HFFc6 (cell line): Measurements from ENCODE around the gene MGAT2. TPM values are rescaled to one million over a fixed set of nuclear protein-coding genes. Genes with fewer than 3 reads are reported as not detected.

Source experiments
- total RNA-seq, 6 experiments: library from RNA; stranded (reverse); fragmentation: NEBNext Ultra II Directional; extraction: Animal tissue kit (Norgen Biotek cat#: 25700); gene quantifications; 2 replicates in 1 of 6; 3 replicates in 5 of 6; pipeline ENCODE4 v1.2.3, GENCODE V29; 2021

The MGAT2 gene
- total RNA-seq, 6 experiments from 2014 or later = 61.8 to 73.8 (median 64.4) TPM

Other genes with a start within 250 kb of the MGAT2 start
- gene RPS29, start 34.4 kb upstream of the MGAT2 start, total RNA-seq = 1,000 to 10,000 TPM in 4 of 6 experiments, 100 to 1,000 TPM in 2; 743 to 1,241 (median 1,080) TPM
- gene LRR1, start 21.9 kb upstream of the MGAT2 start, total RNA-seq = 10 to 100 TPM; 15.2 to 26.5 (median 25.5) TPM
- gene RPL36AL, start 173 bp upstream of the MGAT2 start, total RNA-seq = 100 to 1,000 TPM; 170 to 254 (median 211) TPM
- 1 to 10 TPM; 5.8 to 8.7 (median 6.2) TPM for gene DNAAF2, start 14.4 kb downstream of the MGAT2 start, total RNA-seq
- gene POLE2, start 67.4 kb downstream of the MGAT2 start, total RNA-seq = 10 to 100 TPM in 2 of 6 experiments, 1 to 10 TPM in 4; 4.5 to 11.6 (median 8.7) TPM
- 1 to 10 TPM in 5 of 6 experiments, under 1 TPM in 1; 0.97 to 1.6 (median 1.2) TPM for gene KLHDC1, start 72.3 kb downstream of the MGAT2 start, total RNA-seq
- gene KLHDC2, start 147.4 kb downstream of the MGAT2 start, total RNA-seq = 10 to 100 TPM; 29.8 to 35.5 (median 33.8) TPM
- 10 to 100 TPM; 55.5 to 69.7 (median 56.9) TPM for gene NEMF, start 232.0 kb downstream of the MGAT2 start, total RNA-seq